Measurements from ENCODE around the gene TTC28.

DNA sequence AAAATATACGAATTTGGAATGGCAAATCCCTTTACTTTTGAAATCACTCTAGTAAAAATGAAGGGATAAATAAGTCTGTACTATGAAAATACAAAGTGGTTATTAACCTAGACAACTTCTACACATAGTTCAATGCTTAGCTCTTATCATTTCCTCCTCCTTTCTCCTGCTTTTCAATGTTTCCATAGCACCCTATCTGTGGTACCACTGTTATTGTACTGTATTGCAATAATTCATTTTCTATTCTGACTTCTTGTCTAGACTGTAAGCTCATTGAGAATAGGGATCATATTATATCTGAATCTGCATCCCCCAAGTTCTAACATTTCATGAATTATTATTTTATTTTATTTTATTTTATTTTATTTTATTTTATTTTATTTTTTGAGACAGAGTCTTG is 251.4 kb downstream of the TTC28 start:
- TF ChIP-seq POLR2A (IDR thresholded peaks at IDR 0.05): no peak
- TF ChIP-seq, protein P1, sequence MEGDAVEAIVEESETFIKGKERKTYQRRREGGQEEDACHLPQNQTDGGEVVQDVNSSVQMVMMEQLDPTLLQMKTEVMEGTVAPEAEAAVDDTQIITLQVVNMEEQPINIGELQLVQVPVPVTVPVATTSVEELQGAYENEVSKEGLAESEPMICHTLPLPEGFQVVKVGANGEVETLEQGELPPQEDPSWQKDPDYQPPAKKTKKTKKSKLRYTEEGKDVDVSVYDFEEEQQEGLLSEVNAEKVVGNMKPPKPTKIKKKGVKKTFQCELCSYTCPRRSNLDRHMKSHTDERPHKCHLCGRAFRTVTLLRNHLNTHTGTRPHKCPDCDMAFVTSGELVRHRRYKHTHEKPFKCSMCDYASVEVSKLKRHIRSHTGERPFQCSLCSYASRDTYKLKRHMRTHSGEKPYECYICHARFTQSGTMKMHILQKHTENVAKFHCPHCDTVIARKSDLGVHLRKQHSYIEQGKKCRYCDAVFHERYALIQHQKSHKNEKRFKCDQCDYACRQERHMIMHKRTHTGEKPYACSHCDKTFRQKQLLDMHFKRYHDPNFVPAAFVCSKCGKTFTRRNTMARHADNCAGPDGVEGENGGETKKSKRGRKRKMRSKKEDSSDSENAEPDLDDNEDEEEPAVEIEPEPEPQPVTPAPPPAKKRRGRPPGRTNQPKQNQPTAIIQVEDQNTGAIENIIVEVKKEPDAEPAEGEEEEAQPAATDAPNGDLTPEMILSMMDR (IDR thresholded peaks at IDR 0.05): no peak

Measured in lower leg skin (tissue), 3 donors.